ENCODE measurements around the gene OPA1.

DNA sequence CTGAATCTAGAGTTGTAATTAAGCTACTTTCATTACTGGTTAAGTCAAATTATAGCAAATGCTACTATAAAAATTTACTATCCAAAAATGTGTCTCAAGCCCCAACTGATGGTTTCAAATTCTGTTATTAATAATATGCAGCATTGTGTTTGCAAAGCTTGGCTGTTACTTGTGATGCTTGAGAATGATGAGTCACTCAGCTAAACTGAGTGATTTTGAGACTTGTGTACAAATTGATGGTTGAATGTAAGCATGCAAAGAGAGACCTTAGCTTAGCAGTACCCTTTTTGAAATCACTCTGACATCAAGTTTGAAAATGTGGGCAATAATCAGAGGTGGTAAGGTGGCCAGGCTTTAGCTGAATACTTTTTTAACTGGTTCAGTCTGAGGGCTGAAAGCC lies 27.6 kb downstream of the OPA1 start:
- no peak for TF ChIP-seq EZH2 (optimal IDR thresholded peaks at IDR 0.05; ENCODE audit: low read depth, low read length)
- no peak for TF ChIP-seq CTCF (IDR thresholded peaks at IDR 0.05; ENCODE audit: low read length)
- no peak for TF ChIP-seq EZH2phosphoT487 (IDR thresholded peaks at IDR 0.05; ENCODE audit: low read length)
